ENCODE measurements around the gene NFASC.

The NFASC gene

DNA sequence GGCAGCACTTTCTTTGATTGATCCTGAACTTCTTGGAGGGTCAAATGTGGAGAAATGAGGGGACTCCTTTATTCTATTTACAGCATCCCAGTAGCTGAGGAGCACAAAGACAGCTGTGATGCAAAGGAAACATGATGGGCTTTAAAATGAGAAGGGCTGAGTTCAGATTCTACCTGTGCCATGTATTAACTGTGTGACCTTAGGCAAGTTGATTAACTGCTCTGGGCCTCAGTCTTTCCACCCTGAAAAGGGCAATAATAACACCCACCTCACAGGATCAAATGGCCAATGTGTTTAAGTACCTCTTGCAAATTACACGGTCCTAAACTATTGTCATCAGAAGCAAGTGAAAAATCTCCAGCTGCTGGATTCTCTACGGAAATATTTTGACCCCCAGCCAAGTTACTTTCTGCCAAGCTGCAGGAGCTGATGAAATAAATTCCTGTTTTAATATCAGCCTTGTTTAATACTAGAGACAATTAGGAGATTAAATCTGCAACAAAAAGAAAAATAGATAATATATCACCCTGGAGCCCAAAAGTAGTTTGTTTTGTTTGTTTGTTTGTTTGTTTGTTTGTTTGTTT is 197.9 kb downstream of the NFASC start:
- DNase-seq: no peak

DNA sequence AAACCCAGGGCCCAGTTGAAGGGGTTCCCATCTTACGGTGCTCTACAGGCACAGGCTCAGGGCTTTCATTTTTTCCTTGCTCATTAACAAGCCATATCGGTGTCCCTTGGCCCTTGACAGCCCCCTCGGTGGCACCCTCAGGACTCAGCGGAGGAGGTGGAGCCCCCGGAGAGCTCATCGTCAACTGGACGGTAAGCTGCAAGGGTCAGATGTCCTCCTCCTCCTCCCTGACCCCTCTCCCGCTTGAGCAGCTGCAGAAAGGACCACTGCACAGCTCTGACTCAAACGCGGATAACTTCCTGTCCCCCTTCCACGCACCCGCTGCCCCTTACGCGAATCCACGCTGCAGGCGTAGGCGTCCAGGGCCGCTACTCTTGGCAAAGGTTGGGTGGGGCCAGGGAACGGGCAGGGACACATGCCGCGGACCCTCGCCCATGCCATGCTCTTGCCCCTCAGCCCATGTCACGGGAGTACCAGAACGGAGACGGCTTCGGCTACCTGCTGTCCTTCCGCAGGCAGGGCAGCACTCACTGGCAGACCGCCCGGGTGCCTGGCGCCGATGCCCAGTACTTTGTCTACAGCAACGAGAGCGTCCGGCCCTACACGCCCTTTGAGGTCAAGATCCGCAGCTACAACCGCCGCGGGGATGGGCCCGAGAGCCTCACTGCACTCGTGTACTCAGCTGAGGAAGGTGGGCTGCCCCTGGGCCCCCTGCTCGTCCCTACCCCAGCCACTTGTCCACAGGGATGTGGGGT is 198.9 kb downstream of the NFASC start:
- no peak for DNase-seq

DNA sequence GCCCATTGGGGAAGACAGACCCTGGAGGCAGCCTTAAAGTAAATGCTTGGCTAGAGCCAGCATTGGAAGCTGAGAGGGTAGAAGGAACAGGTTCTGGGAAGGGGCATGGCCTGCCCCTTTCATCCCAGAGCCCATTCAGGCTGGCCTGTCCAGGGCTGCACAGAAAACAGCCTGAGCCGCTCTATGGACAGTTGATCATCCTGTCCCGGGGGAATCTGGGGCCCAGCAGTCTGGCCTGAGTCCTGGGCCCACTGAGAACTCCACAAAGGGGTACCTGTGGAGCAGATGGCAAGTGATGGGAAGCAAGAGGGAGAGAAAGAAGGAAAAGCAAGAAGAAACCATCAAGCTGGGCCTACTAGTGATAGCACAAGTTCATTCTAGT is 200.4 kb downstream of the NFASC start:
- no peak for DNase-seq

DNA sequence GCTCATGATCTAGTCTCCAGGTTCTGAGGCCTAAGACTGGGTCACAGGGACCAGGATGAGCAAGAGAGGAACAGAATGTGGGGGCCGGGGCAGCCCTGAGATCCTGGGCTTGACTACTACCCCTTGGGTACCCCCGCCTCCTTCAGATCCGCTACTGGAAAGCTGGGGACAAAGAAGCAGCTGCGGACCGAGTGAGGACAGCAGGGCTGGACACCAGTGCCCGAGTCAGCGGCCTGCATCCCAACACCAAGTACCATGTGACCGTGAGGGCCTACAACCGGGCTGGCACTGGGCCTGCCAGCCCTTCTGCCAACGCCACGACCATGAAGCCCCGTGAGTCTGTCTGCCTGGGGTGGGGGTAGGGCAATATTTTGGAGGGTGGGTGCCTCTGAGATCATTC is 201.1 kb downstream of the NFASC start:
- no peak for DNase-seq

DNA sequence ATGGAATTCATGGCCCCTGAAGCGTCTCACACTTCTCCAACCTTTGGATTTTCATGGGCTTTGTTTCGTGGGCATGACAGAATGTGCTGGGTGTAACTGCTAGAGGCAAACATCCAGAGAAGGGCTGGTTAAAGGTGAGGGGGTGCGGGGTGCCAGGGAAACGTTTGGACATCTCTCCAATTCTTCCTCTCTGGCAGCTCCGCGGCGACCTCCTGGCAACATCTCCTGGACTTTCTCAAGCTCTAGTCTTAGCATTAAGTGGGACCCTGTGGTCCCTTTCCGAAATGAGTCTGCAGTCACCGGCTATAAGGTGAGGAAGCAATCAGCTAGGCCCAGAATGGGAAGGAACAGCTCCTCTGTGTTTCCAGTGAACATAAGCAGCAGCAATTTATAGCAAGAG is 201.6 kb downstream of the NFASC start:
- no peak for DNase-seq
